Stimulated activated CD8-positive, alpha-beta memory T cell treated with anti-CD3 and anti-CD28 coated beads, Interleukin-12 subunit alpha, Interleukin-12 subunit beta, amount 100 ng/mL, for 24 hours (primary cell): Measurements from ENCODE around the gene IPO4.
"Not testable (repeated sequence)": the region's sequence is repeated elsewhere in the genome, so short reads cannot be mapped to it uniquely, and the experiment has no call there.

Experiments
- DNase-seq: peaks from one replicate; pipeline ENCODE4 v3.0.0-alpha.2; 2020; ENCODE audit errors: extremely low read depth

Gene IPO4, protein sequence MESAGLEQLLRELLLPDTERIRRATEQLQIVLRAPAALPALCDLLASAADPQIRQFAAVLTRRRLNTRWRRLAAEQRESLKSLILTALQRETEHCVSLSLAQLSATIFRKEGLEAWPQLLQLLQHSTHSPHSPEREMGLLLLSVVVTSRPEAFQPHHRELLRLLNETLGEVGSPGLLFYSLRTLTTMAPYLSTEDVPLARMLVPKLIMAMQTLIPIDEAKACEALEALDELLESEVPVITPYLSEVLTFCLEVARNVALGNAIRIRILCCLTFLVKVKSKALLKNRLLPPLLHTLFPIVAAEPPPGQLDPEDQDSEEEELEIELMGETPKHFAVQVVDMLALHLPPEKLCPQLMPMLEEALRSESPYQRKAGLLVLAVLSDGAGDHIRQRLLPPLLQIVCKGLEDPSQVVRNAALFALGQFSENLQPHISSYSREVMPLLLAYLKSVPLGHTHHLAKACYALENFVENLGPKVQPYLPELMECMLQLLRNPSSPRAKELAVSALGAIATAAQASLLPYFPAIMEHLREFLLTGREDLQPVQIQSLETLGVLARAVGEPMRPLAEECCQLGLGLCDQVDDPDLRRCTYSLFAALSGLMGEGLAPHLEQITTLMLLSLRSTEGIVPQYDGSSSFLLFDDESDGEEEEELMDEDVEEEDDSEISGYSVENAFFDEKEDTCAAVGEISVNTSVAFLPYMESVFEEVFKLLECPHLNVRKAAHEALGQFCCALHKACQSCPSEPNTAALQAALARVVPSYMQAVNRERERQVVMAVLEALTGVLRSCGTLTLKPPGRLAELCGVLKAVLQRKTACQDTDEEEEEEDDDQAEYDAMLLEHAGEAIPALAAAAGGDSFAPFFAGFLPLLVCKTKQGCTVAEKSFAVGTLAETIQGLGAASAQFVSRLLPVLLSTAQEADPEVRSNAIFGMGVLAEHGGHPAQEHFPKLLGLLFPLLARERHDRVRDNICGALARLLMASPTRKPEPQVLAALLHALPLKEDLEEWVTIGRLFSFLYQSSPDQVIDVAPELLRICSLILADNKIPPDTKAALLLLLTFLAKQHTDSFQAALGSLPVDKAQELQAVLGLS

DNA sequence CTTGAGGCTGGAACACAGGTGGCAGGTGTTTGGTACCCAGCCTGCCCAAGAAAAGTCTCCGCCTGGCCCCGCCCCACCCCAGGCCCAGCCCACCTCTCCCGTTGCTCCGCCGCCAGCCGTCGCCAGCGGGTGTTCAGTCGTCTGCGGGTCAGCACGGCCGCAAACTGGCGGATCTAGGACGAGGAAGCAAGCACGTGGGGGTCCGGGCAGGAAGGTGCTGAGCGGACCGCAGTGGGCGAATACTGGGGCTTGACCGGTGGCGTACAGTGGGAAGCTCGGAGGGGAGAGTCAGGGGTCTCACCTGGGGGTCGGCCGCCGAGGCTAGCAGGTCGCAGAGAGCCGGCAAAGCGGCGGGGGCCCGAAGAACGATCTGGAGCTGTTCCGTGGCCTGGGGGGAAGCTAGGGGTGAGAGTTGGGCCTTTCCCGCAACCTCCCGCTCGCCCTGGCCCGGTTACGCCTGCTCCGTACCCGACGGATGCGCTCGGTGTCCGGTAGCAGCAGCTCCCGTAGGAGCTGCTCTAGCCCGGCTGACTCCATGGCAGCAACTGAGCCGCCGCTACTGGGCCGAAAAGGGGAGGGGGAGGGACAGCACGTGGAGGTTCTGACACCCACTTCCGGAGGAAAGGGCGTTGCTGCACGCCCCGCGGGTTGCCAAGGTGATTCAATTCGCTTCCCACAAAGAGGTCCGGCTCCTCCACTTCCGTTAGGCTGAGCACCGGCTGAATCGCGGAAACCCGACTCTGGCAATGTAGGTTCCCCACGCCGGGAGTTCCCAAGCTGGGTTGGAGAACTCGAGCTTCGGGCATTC is at the start of gene IPO4:
TSS of gene IPO4 (minus strand) at position 566 of the 808 bp plus-strand sequence. CDS start at position 537, 29 bp downstream.
- peak; percentile 92 for DNase-seq

DNA sequence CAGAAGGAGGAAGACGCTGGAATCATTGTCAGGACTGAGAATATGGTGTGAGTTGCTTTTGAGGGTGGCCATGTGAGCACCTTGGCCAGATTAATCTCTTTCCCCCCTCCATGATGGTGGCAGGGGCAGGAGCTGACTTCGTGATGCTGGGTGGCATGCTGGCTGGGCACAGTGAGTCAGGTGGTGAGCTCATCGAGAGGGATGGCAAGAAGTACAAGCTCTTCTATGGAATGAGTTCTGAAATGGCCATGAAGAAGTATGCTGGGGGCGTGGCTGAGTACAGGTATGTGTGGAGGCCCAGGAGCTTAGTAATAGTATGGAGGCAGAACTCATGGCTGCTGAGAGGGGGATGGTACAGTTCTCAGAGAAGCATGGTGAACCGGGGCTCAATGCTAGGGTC is 49.5 kb upstream of the IPO4 start:
- no peak for DNase-seq

DNA sequence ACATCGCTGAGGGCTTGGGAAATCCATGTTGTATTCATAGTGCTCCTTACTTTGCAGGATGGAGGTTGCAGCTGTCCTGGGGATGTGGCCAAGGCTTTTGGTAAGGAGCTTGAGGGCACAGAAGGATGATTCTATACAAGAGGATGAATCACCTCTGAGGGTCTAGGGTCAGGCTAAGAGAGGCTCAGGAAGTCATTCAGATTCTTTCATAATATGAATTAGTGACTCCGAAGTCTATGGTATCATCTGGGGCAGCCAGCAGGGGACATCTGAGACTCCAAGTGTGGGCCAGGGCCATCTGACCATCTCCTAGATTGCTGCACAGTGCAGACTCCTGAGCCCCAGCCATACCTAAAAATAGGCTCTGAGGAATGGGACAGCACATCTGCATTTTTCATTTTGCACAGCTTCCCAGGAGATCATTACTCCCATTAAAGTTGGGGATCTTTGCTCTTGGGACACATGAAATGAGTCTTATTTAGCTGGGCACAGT is 48.9 kb upstream of the IPO4 start:
- DNase-seq: no peak

DNA sequence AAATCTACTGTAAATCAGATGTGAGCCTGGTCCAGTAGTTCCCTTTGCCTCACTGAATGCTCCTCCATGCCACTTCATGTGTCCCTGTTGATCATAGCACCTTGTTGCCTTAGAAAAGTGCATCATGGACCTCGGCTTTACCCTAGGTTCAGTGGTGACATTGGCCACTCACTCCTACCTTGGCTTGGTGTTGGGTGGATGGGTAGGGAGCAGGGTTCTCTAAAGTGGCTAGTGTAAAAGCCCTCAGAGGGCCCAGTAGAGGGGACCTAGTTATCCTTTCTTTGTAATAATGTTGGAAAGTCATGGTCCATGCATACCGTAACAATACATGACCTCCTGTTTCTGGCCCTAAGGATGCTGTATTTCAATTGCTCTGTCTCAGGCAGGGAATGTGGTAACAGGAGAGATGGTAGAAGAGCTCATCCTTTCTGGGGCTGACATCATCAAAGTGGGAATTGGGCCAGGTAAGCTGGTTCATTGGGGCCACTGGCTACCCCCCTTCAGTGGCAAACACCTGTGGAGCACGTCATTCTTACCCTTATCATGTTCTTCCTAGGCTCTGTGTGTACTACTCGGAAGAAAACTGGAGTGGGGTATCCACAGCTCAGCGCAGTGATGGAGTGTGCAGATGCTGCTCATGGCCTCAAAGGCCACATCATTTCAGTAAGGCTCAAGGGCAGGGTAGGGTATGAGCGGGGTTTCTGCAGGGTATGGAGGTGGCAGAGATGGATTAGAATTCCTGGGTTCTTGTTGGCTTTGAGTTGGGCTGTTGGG is 48.3 kb upstream of the IPO4 start:
- no peak for DNase-seq

DNA sequence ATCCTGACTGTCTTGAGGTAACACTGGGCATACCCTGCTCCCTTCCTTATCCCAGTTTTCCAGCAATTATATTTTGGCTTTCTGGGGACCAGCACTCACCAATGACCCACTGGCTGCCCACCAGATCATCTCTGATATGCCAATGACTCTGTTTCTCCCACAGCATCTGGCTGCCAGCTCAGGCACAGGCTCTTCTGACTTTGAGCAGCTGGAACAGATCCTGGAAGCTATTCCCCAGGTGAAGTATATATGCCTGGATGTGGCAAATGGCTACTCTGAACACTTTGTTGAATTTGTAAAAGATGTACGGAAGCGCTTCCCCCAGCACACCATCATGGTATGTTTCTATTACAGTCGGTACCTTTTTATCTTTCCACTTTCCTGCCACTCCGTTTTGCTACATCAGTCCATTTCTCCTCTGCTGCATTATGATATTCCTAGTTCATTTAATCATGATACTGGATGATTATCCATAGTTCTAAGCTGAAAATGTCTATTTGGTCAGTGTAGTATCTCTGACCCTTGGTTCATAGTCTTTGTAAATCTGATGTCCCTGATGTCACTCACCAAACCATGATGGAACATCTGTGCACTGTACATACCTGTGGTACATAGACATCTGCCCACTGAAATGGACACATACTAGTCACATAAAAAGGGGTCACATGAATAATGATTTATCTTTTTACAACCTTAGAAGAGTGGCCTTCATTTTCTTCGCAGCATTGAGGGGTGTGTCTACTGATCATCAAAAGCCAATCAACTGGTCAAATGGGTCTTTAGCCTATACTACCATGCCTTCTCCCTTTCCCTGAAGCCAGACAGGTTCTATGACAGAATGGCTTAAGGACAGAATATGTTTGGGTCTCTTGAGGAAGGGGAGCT is 47.4 kb upstream of the IPO4 start:
- DNase-seq: no peak

DNA sequence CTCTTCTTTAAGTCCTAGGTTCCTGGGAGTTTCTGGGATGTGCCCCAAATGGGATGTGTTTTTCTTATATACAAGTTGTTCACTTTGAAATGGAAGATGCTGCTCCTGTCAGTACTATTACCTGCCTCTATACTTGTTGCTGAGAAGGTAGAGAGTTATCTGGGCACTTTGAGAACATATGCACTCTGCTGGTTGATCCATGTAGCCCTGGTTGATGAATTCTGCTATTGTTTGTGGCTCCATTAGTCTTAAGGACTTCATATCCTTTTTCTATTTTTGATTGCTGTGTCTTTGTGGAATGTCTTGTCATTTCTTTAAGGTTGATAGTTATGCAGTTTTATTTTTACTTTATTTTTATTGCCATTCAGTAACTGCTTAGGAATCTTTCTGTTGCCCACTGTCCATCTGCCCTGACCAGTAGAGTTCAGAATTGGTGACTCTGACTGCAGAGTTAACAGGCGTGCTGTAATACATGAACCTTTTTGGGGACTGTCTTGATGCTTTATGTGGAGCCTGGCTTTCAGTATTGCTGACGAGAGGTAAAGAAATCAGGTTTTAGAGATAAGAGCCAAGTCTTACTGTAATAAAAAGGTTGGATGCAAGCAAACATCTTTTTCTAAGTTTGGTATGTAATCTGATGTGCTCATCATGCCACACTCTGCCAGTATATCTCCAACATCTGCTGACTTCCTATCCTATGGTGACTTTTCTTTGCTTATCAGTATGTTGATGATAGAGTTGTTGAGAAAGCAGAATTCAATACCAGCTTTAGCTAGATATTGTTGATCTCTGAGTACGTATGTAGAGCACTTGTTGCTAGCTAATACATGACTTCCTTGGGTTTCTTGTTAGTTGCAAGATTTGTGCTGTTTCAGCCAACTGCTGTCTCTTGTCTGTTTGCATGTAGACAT is 45.7 kb upstream of the IPO4 start:
- DNase-seq: no peak

DNA sequence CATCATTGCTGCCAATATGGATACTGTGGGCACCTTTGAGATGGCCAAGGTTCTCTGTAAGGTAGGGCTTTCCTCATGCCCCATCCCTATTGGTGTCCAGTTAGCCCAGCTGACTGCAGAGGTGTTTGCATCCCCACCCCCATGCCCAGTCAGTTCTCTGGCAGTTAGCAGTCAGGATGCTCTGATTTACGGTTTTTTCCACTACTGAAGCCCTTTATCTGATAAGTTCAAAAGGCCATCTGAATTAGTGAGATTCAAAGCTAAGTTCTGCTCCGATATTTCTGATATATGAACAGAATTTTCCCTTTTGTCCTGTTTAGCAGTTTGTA is 44.9 kb upstream of the IPO4 start:
- DNase-seq: no peak

DNA sequence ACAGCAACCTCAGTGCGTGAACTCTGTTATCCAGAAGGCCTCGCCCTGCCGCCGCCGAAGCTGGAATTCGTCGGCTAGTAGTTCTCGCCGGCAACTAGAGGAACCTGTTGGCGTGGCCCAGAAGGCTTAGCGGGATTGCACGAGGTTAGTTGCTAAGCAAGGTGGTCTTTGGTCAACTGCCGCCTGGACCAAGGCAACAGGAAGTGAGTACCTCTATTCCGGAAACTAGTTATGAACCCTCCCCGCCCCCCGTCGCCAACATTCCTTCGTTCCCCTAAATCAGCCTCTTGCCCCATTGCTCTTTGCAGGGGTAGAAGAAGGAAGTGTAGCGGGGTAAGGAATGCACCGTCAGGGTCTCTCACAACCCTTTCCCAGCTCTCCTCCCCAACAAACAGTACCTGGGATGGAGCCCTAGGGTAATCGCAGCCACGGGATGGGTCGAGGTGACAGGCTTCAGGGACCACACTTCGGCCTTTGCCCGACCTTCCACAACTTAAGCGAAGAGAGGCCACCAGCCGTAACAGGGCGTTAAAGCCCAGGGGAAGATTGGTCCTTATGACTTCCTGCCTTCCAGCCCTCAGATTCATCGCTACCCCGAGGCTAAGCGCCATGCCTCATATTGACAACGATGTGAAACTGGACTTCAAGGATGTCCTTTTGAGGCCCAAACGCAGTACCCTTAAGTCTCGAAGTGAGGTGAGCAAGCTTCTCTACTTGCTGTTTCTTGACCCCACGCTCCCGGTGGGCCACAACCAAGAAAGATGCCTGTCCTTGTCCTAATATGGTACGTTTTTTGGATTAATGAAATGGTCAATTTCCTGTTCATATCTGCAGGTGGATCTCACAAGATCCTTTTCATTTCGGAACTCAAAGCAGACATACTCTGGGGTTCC is 44.3 kb upstream of the IPO4 start, which contains the start of gene GMPR2:
TSS of gene GMPR2 (plus strand) at position 285 of the 893 bp plus-strand sequence. CDS start at position 610, 325 bp downstream.
- no peak for DNase-seq

DNA sequence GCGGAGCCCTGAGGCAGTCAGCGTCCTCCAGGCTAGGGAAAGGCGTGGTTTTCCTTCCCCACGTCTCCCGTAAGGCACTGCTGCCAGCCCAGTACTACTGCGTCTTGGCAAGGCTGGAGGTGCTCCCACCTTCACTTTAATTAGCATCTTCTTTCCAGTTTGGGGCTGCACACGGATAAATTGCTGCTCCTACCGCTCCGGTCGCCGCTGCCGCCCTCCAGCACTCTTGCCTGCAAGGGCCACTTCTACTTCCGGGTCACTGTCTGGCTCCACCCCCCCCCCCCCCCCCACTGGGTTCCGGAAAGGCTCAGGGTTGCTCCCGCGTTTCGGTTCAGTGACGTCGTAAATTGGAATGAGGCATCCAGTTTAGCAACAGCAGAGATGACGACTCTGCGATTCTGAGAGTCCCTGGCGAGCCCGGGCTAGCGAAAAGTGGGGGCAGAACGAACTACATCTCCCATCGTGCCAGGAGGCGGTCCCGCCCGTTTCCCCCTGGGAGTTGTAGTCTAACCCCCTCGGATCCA is 43.6 kb upstream of the IPO4 start, which contains the start of gene NEDD8:
TSS of gene NEDD8 (minus strand) at position 247 of the 524 bp plus-strand sequence. CDS start at position 147, 100 bp downstream.
- DNase-seq: peak; percentile 83

DNA sequence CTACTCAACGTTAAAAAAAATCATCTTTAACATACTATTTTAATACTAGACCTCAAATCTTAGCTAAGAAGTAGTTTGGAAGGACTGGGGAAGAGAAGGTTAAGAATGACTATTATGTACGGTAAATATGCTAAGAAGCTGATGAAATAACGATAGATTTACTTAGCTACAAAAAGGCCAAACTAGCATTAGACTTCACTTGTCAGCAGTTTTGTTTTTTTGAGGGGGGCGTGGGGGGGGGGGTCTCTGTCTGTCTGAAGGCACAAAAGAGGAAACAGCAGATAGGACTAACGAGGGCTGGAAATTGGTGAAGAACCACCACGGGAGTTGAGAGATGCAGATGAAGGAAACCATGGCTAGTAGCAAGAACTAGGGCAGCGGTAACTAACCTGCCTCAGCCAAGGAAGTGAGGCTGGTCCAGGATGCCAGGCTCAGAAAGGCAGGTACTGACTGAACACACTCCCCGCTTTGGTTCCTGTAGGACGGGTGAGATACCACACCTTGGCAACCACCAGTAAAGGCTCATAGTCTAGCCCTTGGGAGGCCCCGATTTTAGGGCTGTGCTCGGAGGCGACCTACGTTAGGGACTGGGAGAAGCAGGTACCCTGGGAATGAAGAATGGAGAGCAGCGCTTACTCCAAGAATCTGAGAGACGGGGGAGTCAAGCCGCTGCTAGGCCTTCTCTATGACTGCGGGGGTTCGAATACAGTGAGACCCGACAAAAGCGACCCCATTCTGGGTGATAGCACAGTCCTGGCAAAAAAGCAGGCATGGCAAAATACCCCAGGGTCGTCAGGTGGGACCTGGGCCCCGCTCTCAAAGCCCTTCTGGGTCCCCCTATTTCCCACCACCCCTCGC is 42.9 kb upstream of the IPO4 start:
- DNase-seq: no peak

DNA sequence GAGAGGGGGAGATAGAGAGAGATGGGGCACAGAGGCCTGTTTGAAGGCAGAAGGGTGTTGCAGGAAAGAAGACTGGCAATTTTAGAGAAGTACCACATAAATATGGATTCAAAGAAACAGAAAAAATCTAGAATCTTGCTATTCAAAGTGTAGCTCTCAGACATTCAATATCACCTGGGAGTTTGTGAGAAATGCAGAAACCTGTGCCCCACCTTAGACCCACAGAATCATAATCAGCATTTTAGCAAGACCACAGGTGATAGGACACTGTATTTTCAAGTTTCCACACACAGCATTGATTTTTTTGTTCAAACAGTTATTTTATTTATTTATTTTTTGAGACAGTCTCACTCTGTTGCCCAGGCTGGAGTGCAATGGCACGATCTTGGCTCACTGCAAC is 40.3 kb upstream of the IPO4 start:
- DNase-seq: no peak

DNA sequence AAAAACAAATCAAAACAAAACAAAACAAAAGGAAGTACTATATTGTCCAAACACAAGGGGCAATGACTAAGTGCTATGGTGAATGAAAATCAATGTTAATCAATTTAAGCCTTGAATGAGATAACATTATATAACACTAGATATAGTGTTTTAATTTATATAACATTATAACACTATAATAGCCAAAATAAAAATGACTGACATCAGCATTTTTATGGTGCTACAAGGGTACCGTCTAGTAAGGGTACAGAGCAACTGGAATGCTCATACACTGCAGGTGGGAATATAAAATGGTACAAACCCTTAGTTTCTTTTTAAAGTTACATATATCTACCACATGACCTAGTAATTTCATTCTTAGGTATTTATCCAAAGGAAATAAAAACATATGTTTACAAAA is 37.9 kb upstream of the IPO4 start:
- DNase-seq: no peak

DNA sequence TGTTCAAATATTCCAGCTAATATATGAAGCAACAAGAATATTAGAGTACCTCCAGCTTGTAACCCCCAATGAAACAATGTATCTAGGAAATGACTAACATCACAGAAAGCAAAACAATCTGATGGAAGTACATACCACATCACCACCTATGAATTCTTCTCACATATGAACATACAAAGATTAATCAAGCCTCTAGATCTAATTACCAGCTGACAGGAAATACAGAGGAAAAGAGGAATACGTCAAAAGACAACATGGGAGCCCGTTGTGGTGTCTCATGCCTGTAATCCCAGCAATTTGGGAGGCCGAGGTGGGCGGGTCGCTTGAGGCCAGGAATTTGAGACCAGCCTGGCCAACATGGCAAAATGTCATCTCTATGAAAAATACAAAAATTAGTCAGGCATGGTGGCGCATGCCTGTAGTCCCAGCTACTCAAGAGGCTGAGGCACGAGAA is 36.0 kb upstream of the IPO4 start:
- no peak for DNase-seq

DNA sequence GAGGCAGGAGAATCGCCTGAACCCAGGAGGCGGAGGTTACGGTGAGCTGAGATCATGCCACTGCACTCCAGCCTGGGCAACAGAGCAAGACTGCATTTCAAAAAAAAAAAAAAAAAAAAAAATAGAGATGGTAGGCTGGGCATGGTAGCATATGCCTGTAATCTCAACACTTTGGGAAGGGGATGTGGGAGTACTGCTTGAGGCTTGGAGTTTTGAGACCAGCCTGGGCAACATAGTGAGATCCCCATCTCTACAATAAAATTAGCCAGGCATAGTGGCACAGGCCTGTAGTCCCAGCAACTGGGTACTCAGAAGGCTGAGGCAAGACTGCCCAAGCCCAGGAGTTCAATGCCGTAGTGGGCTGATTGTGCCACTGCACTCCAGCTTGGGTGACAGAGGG is 34.4 kb upstream of the IPO4 start:
- DNase-seq: not testable (repeated sequence)

DNA sequence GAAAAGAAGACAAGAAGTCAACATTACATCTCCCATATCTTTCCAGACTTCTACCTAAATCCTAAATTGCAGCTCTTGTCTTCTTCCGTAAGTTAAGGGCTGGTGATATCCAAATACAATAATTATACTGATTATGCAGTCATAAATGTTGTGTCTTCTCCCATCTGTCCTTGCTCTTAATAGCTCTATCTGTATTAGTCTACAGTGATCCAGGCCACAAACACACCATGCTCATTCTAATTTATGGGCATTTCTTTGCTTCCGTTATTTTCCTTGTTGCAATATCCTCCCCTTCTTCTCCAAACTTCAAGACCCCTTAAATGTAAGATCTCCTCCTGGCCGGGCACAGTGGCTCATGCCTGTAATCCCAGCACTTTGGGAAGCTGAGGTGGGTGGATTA is 30.9 kb upstream of the IPO4 start:
- DNase-seq: no peak

DNA sequence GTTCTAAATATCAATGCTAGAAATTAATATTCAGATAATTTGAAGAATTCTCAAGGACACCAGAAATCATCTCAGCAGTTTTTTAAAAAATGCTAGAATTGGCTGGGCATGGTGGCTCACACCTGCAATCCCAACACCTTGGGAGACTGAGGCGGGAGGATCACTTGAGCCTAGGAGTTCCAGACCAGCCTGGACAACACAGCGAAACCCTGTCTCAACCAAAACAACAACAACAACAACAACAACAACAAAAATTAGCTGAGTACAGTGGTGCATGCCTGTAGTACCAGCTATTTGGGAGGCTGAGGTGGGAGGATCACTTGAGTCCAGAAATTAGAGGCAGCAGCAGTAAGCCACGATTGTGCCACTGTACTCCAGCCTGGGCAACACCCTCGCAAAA is 30.5 kb upstream of the IPO4 start:
- no peak for DNase-seq
